ENCODE results near the gene ZFYVE21. TPM values are rescaled to one million over a fixed set of nuclear protein-coding genes. Genes with fewer than 3 reads are reported as not detected.

ZFYVE21 gene
- total RNA-seq, 6 donors from 2014 or later = 29.3 to 92.1 (median 65.5) TPM

GRCh38 chr14:103706551-103707328, 8.9 kb upstream of the ZFYVE21 start:
- H3K9me3 ChIP-seq = no peaks in the 10 kb centered on the region
- TF ChIP-seq CTCF (IDR thresholded peaks at IDR 0.05) (no peak), POLR2AphosphoS5 (IDR thresholded peaks at IDR 0.05) (no peak), POLR2A (IDR thresholded peaks at IDR 0.05) (no peak), EP300 (IDR thresholded peaks at IDR 0.05) (no peak)
- peaks cover 23 to 49% (median 31%) of the 10 kb centered on the region in 4 donors for H3K4me1 ChIP-seq
- DNase-seq (peak in 1 of 2 donors; percentile 82), ATAC-seq (ENCODE audit: low FRiP score in 2 of 2) (no peak)
- peak overlapping the region in 1 of 4 donors; percentile 79 for H3K27ac ChIP-seq
- no peak overlapping the region for H3K4me3 ChIP-seq
- WGBS, 2 donors = 92 to 96% methylated on average over 4 to 28 of the region's 41 CpGs
- H3K27me3 ChIP-seq = no peaks in the 10 kb centered on the region
- peaks cover 11 to 61% (median 30%) of the 10 kb centered on the region in 4 donors for H3K36me3 ChIP-seq

DNA sequence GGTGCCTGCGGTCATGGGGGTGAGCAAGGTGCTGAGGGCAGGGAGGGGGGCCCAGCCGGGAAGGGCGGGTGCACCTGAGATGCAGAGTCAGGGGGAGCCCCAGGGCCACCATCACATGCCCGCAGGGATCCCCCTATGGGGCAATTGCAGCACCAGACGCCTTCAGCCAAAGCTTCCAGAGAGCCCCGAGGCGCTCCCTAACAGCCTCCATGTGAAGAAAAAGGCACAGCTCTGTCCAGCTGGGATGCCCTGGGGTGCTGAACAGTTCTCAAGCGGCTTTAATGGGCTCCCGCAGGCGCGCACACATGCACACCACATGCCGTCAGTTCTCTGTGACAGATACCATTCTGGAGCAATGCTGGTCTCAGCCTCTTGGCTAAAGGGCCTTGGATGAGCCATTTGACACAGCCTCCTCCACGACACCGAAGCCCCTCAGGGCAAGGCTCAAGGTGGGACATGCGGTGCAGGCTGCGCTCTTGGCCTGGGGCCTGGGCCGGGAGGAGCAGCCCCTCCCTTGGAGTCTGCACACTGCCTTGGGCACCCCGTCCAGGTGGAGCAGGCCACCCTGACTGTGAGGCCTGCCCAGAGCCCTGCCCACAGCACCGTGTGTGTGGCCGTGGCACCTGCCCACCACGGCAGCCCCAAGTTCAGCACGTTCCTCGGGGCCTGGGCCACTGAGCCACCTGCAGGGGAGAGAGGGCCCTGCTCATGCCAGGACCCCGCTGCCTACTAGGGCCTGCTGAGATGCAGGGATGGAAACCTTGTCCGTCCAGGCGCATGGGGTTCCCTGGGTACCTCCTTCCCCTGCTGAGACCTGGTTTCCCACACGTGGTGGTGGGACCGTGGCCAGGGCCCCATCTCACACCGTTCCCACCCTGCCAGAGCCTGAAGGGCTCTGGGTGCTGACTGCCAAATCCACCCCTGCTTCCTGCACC, 8.0 kb upstream of the ZFYVE21 start:
- TF ChIP-seq POLR2A (IDR thresholded peaks at IDR 0.05) (no peak), POLR2AphosphoS5 (IDR thresholded peaks at IDR 0.05) (no peak), EP300 (IDR thresholded peaks at IDR 0.05) (no peak), CTCF (IDR thresholded peaks at IDR 0.05) (no peak)
- WGBS, 2 donors = 88 to 91% methylated on average over 12 to 21 of the region's 29 CpGs
- Histone ChIP-seq H3K4me3 (no peak overlapping the region), H3K4me1 (peaks cover 31 to 58% (median 39%) of the 10 kb centered on the region in 4 donors), H3K27ac (no peak overlapping the region), H3K36me3 (peaks cover 6 to 53% (median 23%) of the 10 kb centered on the region in 4 donors), H3K9me3 (no peaks in the 10 kb centered on the region), H3K27me3 (no peaks in the 10 kb centered on the region)
- ATAC-seq (ENCODE audit: low FRiP score in 2 of 2) = no peak
- peak in 1 of 2 donors; percentile 76 for DNase-seq

- Histone ChIP-seq H3K36me3 (peaks cover 0 to 41% (median 12%) of the 10 kb centered on the region in 4 donors), H3K4me1 (peaks cover 38 to 61% (median 49%) of the 10 kb centered on the region in 4 donors), H3K27me3 (no peaks in the 10 kb centered on the region), H3K9me3 (no peaks in the 10 kb centered on the region), H3K27ac (no peak overlapping the region), H3K4me3 (no peak overlapping the region)
- ATAC-seq (ENCODE audit: low FRiP score in 2 of 2) (no peak), DNase-seq (no peak)
- no peak for TF ChIP-seq CTCF (IDR thresholded peaks at IDR 0.05)
- no peak for TF ChIP-seq EP300 (IDR thresholded peaks at IDR 0.05)
- no peak for TF ChIP-seq POLR2AphosphoS5 (IDR thresholded peaks at IDR 0.05)
- no peak for TF ChIP-seq POLR2A (IDR thresholded peaks at IDR 0.05)
- 89 to 93% methylated on average over 13 to 14 of the region's 18 CpGs for WGBS, 2 donors
Observed at GRCh38 chr14:103708750-103709187, 6.8 kb upstream of the ZFYVE21 start.

DNA sequence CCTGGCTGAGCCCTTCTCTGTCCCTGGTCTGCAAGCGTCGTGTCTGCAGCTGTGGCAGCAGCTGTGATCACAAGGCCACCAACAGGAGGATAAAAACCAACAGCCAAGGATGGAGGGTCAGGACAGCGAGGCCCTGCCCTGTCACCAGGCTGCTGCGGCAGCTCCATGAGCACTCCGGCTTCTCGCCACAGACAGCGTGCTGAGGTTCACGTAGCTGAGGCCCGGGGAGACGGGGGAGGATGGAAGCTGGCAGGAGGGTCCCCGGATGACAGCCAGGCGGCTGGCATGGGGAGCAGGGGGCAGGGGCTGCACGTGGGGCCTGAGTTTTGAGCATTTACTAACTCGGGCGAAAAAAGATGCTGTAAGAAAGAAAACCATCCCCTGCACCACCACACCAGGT, 5.8 kb upstream of the ZFYVE21 start:
- ATAC-seq (ENCODE audit: low FRiP score in 2 of 2) (no peak), DNase-seq (no peak)
- H3K4me1 ChIP-seq = peaks cover 40 to 58% (median 48%) of the 10 kb centered on the region in 4 donors
- 94 to 95% methylated on average over 15 of the region's 15 CpGs for WGBS, 2 donors
- TF ChIP-seq POLR2A (IDR thresholded peaks at IDR 0.05) (no peak), EP300 (IDR thresholded peaks at IDR 0.05) (no peak), CTCF (IDR thresholded peaks at IDR 0.05) (no peak), POLR2AphosphoS5 (IDR thresholded peaks at IDR 0.05) (no peak)
- no peaks in the 10 kb centered on the region for H3K9me3 ChIP-seq
- peaks cover 0 to 31% (median 12%) of the 10 kb centered on the region in 4 donors for H3K36me3 ChIP-seq
- H3K27ac ChIP-seq = no peak overlapping the region
- H3K4me3 ChIP-seq = no peak overlapping the region
- no peaks in the 10 kb centered on the region for H3K27me3 ChIP-seq
